ENCODE results near the gene SHANK2. TPM values are rescaled to one million over a fixed set of nuclear protein-coding genes. Genes with fewer than 3 reads are reported as not detected.

Gene SHANK2
- polyA plus RNA-seq, 1 donor = 2.9 TPM

Other genes starting within 250 kb of the SHANK2 start
- 15.1 TPM for gene DHCR7, start 195.8 kb upstream of the SHANK2 start, polyA plus RNA-seq (ENCODE audit: insufficient read length)
- gene NADSYN1, start 200.6 kb upstream of the SHANK2 start, polyA plus RNA-seq (ENCODE audit: insufficient read length) = 26.4 TPM

Data from hindlimb muscle (tissue), 1 donor.